ENCODE results near the gene ADAM8. TPM values are rescaled to one million over a fixed set of nuclear protein-coding genes. Genes with fewer than 3 reads are reported as not detected.
"Not testable (repeated sequence)": the region's sequence is repeated elsewhere in the genome, so short reads cannot be mapped to it uniquely, and the experiment has no call there.

ADAM8 gene
- 100 to 1,000 TPM; 124 to 176 TPM for total RNA-seq

DNA sequence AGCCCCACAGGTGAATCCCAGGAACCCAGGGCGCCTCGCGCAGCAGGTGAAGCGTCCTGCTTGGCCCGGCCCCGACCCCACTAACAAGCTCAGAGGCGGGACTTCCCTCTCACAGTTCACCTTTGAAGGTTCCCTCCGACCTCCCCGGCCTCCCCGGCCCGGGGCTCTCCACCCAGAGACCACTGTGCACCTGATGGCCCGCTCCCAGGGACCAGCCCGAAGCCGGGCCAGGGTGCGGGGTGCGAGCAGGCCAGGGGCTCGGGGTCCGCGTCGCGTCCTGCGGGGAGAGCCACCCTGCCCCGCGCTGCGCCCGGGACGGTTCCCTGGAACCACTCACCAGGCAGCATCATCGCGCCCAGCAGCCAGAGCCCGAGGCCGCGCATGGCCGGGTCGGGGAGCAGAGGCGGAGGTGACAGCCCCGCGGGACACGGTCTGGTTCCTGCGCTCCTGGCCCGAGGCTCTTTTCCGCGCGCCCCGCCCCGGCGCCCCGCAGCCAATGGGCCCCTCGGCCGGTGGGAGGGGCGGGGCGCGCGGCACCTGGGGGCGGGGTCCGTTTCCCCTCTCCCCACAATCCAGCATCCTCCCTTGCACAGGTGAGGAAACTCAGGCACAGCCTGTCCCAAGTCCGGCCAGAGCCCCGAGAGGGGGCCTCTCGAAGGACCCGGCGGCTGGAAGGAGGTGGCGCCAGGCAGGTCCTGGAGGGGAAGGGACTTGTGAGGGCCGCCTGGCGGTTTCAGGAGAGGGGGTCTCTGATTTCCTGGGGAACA lies at the start of gene ADAM8:
ADAM8 (minus strand) TSS at position 434 of the 767 bp plus-strand sequence; CDS start at position 383, 51 bp downstream.
- ChIA-PET POLR2A (interaction anchor here (0.7 to 2.0 kb wide), 3 partner anchors 16 to 81 kb away, joined by 4 to 8 read pairs (median 4); partner anchors contain the start of gene FUOM), CTCF (interaction anchor here (1.2 to 2.0 kb wide), 3 partner anchors 14 to 27 kb away, joined by 3 to 12 read pairs (median 4); no protein-coding TSS in a partner anchor)
- Mint-ChIP-seq H3K9me3 (ENCODE audit: low read depth) (no peaks in the 10 kb centered on the region), H3K27me3 (no peaks in the 10 kb centered on the region), H3K36me3 (ENCODE audit: low read depth) (peaks cover 17% of the 10 kb centered on the region), H3K4me3 (peak within 1 kb of the TSS; percentile 92), H3K27ac (peak within 1 kb of the TSS; percentile 90), H3K4me1 (peaks cover 19% of the 10 kb centered on the region)
- ATAC-seq (peak; percentile 55), DNase-seq (peak; percentile 86)
- intact Hi-C loops (cut with DNase I, micrococcal nuclease) = loop anchor here in 1 of 2 experiments (1.0 kb wide), 1 partner anchor 82 kb away; the partner anchor contains the start of gene FUOM

DNA sequence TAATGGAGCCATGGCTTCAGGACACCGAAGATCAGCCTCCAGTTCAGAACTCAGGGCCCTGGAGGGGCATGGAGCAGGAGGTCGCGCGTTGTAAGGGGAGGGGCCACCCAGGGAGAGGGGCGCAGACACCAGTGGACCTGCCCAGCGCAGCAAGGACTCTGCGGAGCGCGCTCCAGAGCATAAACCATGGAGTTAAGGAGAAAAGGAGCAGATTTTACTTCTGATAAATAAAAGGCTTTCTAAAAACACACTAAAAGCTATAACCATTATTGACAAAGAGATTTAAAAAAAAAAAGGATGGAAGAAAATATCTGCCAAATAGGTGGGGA lies 49.5 kb upstream of the ADAM8 start:
- intact Hi-C loops (cut with DNase I, micrococcal nuclease) = loop anchor here in 1 of 2 experiments (5.0 kb wide), 2 partner anchors 66 to 196 kb away; partner anchors contain the start of gene MTG1
- Mint-ChIP-seq H3K27me3 (peaks cover 21% of the 10 kb centered on the region), H3K9me3 (ENCODE audit: low read depth) (no peaks in the 10 kb centered on the region), H3K27ac (no peak overlapping the region), H3K4me1 (peaks cover 10% of the 10 kb centered on the region), H3K36me3 (ENCODE audit: low read depth) (no peaks in the 10 kb centered on the region), H3K4me3 (no peak overlapping the region)
- no peak for ATAC-seq
- CTCF ChIA-PET = no interaction called here
- DNase-seq = no peak
- POLR2A ChIA-PET = no interaction called here

DNA sequence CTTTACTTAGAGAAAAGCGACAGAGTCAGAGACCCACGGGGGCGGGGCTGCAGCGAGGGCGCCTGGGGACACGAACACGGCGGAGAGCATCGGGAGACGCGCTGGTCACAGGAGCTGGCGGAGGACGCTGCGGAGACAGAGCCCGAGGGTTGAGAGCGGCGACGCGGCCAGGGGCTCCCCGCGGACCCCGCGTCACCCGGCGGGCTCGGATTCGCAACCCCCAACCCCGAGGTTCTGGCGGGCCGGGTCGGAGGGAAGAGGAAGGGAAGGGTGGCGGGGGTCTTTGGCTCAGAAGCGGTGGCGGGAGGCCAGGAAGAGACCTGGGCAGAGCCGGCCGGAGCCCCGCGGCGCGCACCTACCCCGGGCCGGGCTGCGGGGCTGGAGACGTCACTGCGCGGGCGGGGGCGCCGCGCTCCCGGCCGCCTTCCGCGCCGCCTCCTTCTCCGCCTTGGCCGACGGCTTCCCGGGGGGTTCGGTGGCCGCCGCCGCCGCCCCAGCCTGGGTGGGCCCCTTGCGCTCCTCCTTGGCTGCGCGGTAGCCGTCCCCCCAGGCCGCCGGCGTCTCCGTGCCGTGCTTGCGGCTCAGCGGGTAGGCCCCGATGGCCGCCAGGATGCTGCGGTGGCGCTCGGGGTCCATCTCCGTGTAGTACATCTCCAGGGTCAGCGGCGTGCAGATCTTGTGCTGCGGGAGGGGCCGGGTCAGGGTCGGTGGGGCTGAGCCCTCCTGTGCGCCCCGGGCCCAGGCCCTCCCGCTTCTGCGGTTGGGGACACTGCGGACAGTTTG lies 49.0 kb upstream of the ADAM8 start:
- DNase-seq = peak; percentile 38
- H3K4me3 Mint-ChIP-seq = peak overlapping the region; percentile 57
- H3K27ac Mint-ChIP-seq = no peak overlapping the region
- intact Hi-C loops (cut with DNase I, micrococcal nuclease) = loop anchor here (2.0 to 5.0 kb wide), 3 partner anchors 53 to 197 kb away; partner anchors contain the start of genes MTG1 (in 1 of the 2) and PAOX (in 1 of the 2)
- peaks cover 10% of the 10 kb centered on the region for H3K4me1 Mint-ChIP-seq
- ChIA-PET POLR2A (no interaction called here), CTCF (no interaction called here)
- H3K9me3 Mint-ChIP-seq (ENCODE audit: low read depth) = no peaks in the 10 kb centered on the region
- ATAC-seq = no peak
- H3K27me3 Mint-ChIP-seq = peaks cover 21% of the 10 kb centered on the region
- no peaks in the 10 kb centered on the region for H3K36me3 Mint-ChIP-seq (ENCODE audit: low read depth)

DNA sequence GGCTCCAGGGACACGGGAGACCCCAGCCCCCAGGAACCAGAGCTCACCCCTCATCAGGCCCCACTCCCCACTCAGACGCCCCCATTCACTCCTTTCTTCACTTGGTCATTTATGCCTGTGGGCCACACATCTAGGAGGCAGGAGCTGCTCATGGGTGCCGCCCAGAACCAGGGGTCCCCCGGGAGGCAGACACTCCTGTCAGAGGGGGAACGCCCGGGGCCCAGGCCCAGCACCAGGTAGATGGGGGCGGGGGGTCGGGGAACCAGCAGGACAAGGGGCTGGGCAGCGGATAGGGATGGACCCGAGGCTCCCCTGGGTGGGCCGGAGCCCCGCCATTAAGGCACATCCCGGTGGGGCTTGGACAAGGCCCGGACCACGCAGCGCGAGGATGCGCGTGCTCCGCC lies 48.2 kb upstream of the ADAM8 start:
- peaks cover 25% of the 10 kb centered on the region for H3K27me3 Mint-ChIP-seq
- ChIA-PET POLR2A (no interaction called here), CTCF (interaction anchor here (1.1 to 1.4 kb wide), 2 partner anchors 11 to 32 kb away, joined by 4 to 5 read pairs; no protein-coding TSS in a partner anchor)
- H3K27ac Mint-ChIP-seq = no peak overlapping the region
- ATAC-seq = no peak
- intact Hi-C loops (cut with DNase I, micrococcal nuclease) = loop anchor here (1.0 to 5.0 kb wide), 4 partner anchors 16 to 197 kb away; partner anchors contain the start of genes MTG1 (in 1 of the 2) and PAOX (in 1 of the 2)
- no peak overlapping the region for H3K4me3 Mint-ChIP-seq
- H3K36me3 Mint-ChIP-seq (ENCODE audit: low read depth) = no peaks in the 10 kb centered on the region
- DNase-seq = no peak
- H3K9me3 Mint-ChIP-seq (ENCODE audit: low read depth) = no peaks in the 10 kb centered on the region
- H3K4me1 Mint-ChIP-seq = peaks cover 10% of the 10 kb centered on the region

DNA sequence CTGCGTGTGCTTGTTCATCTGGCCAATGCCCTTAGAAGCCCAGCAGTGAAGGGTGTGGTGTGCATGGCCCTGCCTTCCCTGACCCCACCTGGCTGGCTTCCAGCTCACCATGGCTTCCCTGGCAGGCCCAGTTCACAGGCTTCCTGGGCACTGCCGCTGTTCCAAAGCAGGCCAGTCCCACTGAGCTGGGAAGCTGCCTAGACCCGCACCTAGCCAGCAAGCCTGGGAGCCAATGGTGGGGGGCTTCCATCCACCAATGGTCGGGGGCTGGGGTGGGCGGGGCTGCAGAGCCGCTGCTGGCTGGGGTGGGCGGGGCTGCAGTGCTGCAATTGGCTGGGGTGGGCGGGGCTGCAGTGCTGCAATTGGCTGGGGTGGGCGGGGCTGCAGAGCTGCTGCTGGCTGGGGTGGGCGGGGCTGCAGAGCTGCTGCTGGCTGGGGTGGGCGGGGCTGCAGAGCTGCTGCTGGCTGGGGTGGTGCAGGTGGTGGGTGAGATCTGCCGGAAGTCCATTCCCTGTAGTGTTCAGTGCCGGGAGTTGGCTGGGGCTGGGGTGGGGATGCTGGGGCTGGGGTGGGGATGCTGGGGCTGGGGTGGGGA lies 47.6 kb upstream of the ADAM8 start:
- no peaks in the 10 kb centered on the region for H3K9me3 Mint-ChIP-seq (ENCODE audit: low read depth)
- peak; percentile 85 for ATAC-seq
- H3K4me3 Mint-ChIP-seq = no peak overlapping the region
- no peak overlapping the region for H3K27ac Mint-ChIP-seq
- peaks cover 7% of the 10 kb centered on the region for H3K4me1 Mint-ChIP-seq
- peak; percentile 84 for DNase-seq
- H3K27me3 Mint-ChIP-seq = peaks cover 26% of the 10 kb centered on the region
- POLR2A ChIA-PET = no interaction called here
- no peaks in the 10 kb centered on the region for H3K36me3 Mint-ChIP-seq (ENCODE audit: low read depth)
- intact Hi-C loops (cut with DNase I, micrococcal nuclease) = loop anchor here in 1 of 2 experiments (1.0 to 2.0 kb wide), 2 partner anchors 15 to 55 kb away; partner anchors contain the start of gene PAOX
- CTCF ChIA-PET = interaction anchor here (0.8 to 1.4 kb wide), 3 partner anchors 10 to 670 kb away, joined by 3 to 5 read pairs (median 4); no protein-coding TSS in a partner anchor

DNA sequence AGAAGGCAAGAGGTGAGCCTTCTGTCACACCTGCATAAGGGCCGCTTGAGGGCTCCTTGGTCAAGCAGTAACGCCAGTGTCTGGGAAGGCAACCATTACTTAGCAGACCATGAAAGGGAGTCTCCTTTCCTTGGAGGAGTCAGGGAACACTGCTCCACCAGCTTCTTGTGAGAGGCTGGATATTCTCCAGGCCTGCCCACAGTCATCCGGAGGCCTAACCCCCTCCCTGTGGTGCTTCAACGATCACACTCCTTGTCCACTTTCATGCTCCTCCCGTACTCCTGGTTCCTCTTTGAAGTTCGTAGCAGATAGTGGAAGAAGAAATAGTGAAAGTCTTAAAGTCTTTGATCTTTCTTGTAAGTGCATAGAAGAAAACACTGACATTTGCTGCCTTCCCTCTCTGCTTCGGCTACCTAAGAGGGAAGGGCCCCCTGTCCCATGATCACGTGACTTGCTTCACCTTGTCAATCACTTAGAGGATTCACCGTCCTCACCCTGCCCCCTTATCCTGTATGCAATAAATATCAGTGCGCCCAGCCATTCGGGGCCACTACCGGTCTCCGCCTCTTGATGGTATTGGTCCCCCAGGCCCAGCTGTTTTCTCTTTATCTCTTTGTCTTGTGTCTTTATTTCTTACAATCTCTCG lies 45.5 kb upstream of the ADAM8 start:
- H3K4me3 Mint-ChIP-seq; H3K9me3 Mint-ChIP-seq (ENCODE audit: low read depth); H3K4me1 Mint-ChIP-seq; POLR2A ChIA-PET; DNase-seq; H3K36me3 Mint-ChIP-seq (ENCODE audit: low read depth); H3K27ac Mint-ChIP-seq; intact Hi-C loops (cut with DNase I, micrococcal nuclease); ATAC-seq: not testable (repeated sequence)
- peaks cover 19% of the 10 kb centered on the region for H3K27me3 Mint-ChIP-seq
- CTCF ChIA-PET = interaction anchor here (0.6 kb wide), 1 partner anchor 33 kb away, joined by 3 read pairs; no protein-coding TSS in a partner anchor

DNA sequence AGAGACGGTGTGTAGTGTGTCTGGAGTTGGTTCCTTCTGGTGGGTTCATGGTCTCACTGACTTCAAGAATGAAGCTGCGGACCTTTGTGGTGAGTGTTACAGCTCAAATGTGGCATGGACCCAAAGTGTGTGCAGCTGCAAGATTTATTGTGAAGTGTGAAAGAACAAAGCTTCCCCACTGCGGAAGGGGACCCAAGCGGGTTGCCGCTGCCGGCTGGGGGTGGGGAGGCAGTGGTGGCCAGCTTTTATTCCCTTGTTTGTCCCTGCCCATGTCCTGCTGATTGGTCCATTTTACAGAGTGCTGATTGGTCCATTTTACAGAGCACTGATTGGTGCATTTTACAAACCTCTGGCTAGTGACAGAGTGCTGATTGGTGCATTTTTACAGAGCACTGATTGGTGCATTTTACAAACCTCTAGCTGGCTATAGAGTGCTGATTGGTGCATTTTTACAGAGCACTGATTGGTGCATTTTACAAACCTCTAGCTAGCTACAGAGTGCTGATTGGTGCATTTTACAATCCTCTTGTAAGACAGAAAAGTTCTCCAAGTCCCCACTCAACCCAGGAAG lies 44.3 kb upstream of the ADAM8 start:
- intact Hi-C loops (cut with DNase I, micrococcal nuclease); ATAC-seq; H3K4me3 Mint-ChIP-seq; H3K9me3 Mint-ChIP-seq (ENCODE audit: low read depth); H3K4me1 Mint-ChIP-seq; H3K36me3 Mint-ChIP-seq (ENCODE audit: low read depth); DNase-seq; H3K27ac Mint-ChIP-seq; POLR2A ChIA-PET: not testable (repeated sequence)
- CTCF ChIA-PET = interaction anchor here (0.6 to 1.5 kb wide), 2 partner anchors 9 to 381 kb away, joined by 3 to 7 read pairs; no protein-coding TSS in a partner anchor
- H3K27me3 Mint-ChIP-seq = peaks cover 13% of the 10 kb centered on the region

DNA sequence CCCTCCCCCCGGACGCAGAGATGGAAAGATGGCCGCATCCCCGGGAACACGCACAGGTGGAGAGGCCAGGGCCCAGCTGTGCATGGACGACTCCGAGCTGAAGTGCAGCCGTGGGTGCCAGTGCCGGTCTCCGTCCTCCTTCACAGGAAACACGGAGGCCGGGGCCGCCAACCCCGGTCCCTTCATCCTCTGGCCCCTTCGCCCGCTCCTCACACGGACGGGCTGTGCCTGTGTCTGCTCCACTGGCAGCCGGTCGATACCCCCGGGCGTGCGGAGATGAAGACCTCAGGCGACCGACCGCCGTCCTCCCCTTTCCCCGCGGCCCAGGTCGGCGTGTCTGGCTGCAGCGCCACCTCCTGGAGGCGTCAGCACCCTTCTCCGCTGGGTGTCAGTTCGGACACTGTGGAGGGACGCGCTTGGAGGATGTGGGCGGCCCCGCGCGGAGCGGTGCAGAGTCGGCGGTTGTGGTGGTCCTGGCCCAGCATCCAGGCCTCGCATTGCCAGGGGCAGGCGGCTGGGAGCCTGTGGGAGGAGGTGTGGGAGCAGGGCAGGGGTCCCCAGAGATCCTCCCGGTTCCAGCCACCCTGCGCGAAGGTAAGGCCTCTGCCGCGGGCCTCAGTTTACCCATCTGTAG lies 41.9 kb upstream of the ADAM8 start:
- peaks cover 10% of the 10 kb centered on the region for H3K27me3 Mint-ChIP-seq
- DNase-seq (peak; percentile 85), ATAC-seq (peak; percentile 95)
- POLR2A ChIA-PET = no interaction called here
- no peaks in the 10 kb centered on the region for H3K36me3 Mint-ChIP-seq (ENCODE audit: low read depth)
- peaks cover 9% of the 10 kb centered on the region for H3K4me1 Mint-ChIP-seq
- H3K9me3 Mint-ChIP-seq (ENCODE audit: low read depth) = no peaks in the 10 kb centered on the region
- CTCF ChIA-PET = no interaction called here
- H3K27ac Mint-ChIP-seq = no peak overlapping the region
- H3K4me3 Mint-ChIP-seq = peak overlapping the region; percentile 51
- intact Hi-C loops (cut with DNase I, micrococcal nuclease) = loop anchor here (1.0 to 2.0 kb wide), 3 partner anchors 11 to 174 kb away; no protein-coding TSS in a partner anchor

DNA sequence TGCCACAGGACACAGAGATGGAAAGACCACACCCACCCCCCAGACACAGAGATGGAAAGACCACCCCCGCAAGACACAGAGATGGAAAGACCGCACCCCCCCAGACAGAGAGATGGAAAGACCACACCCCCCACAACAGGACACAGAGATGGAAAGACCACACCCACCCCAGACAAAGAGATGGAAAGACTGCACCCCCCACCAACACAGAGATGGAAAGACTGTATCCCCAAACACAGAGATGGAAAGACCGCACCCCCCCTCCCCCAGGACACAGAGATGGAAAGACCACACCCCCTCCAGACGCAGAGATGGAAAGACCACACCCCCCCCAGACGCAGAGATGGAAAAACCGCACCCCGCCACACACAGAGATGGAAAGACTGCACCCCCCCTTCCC lies 40.1 kb upstream of the ADAM8 start:
- H3K27ac Mint-ChIP-seq = no peak overlapping the region
- peaks cover 10% of the 10 kb centered on the region for H3K27me3 Mint-ChIP-seq
- H3K36me3 Mint-ChIP-seq (ENCODE audit: low read depth) = no peaks in the 10 kb centered on the region
- ChIA-PET CTCF (interaction anchor here (1.9 kb wide), 1 partner anchor 13 kb away, joined by 7 read pairs; no protein-coding TSS in a partner anchor), POLR2A (no interaction called here)
- H3K9me3 Mint-ChIP-seq (ENCODE audit: low read depth) = no peaks in the 10 kb centered on the region
- peaks cover 9% of the 10 kb centered on the region for H3K4me1 Mint-ChIP-seq
- intact Hi-C loops (cut with DNase I, micrococcal nuclease) = no loop called here
- no peak overlapping the region for H3K4me3 Mint-ChIP-seq
- no peak for ATAC-seq
- no peak for DNase-seq

DNA sequence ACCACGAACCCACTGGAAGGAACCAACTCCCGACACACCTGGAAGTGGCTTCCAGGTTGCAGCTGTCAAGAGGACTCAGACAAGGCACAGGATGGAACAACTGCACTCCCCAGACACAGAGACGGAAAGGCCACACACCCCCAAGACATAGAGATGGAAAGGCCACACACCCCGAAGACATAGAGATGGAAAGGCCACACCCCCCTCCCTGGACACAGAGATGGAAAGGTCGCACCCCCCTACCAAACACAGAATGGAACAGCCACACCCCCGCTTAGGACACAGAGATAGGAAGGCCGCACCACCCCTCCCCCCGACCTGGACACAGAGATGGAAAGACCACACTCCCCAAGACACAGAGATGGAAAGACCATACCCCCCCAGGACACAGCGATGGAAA lies 39.6 kb upstream of the ADAM8 start:
- POLR2A ChIA-PET = no interaction called here
- no peaks in the 10 kb centered on the region for H3K36me3 Mint-ChIP-seq (ENCODE audit: low read depth)
- H3K4me1 Mint-ChIP-seq = peaks cover 9% of the 10 kb centered on the region
- CTCF ChIA-PET = interaction anchor here (0.6 to 1.9 kb wide), 3 partner anchors 9 to 746 kb away, joined by 4 to 7 read pairs (median 4); no protein-coding TSS in a partner anchor
- no peak overlapping the region for H3K27ac Mint-ChIP-seq
- H3K27me3 Mint-ChIP-seq = peaks cover 10% of the 10 kb centered on the region
- H3K4me3 Mint-ChIP-seq = no peak overlapping the region
- DNase-seq = no peak
- intact Hi-C loops (cut with DNase I, micrococcal nuclease) = no loop called here
- H3K9me3 Mint-ChIP-seq (ENCODE audit: low read depth) = no peaks in the 10 kb centered on the region
- no peak for ATAC-seq
